Measurements from ENCODE around the gene RBM20. TPM values are rescaled to one million over a fixed set of nuclear protein-coding genes. Genes with fewer than 3 reads are reported as not detected.

RBM20 gene
- polyA plus RNA-seq, 4 donors = under 0.01 to 0.52 (median 0.36) TPM; not detected in 1

DNA sequence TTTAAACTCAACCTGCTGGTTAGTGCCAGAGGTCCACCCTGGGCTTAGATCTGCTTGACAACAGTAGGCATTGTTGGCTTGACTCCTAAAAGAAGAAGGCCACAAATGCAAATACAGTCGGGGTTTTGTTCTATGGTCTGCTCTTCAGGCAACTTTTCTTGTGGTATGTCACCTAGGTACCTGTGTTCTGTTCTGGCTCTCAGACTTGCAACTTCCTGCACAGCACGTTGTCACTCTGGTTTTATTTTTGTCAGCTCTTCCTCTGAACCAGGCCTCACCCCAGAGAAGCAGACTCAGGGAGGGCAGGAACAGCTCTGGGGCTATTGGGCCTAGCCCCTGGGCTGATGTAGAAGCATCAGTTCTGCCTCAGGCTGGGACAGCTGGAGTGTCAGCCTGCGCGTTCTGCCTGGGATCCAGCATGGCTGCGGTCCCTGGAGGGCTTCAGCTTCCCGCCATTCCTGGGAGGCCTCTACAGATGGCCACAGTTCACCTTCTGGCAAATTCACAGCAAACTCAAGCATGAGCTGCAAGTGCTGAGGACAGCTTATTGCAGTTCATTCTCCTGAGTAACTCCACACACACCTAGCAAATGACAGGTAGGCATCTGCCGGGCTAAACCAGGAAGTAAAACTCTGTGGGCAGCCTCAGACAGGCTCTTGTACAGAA lies 216.6 kb downstream of the RBM20 start:
- H3K4me3 ChIP-seq (ENCODE audit: low read depth in 1 of 3, low read length in 3 of 3) = no peak overlapping the region
- peak overlapping the region; percentile 85 to 95 (median 91) for H3K27ac ChIP-seq (ENCODE audit: low read depth in 1 of 3, low read length in 2 of 3)
- no peaks in the 10 kb centered on the region for H3K9me3 ChIP-seq (ENCODE audit: control insufficient read depth in 2 of 2, insufficient read depth in 1 of 2, low read depth in 1 of 2, low read length in 1 of 2)
- H3K4me1 ChIP-seq (ENCODE audit: control insufficient read depth in 3 of 3, insufficient read depth in 2 of 3, low read depth in 1 of 3, low read length in 2 of 3) = peaks cover 30 to 69% (median 36%) of the 10 kb centered on the region in 3 donors
- DNase-seq (peak; percentile 69 to 73), FAIRE-seq (no peak)
- WGBS, 3 donors = 35 to 61% (median 47%) methylated on average over 7 of the region's 7 CpGs
- no peaks in the 10 kb centered on the region for H3K36me3 ChIP-seq (ENCODE audit: control insufficient read depth in 3 of 3, insufficient read depth in 2 of 3, low read depth in 1 of 3, low read length in 3 of 3)
- no peaks in the 10 kb centered on the region for H3K27me3 ChIP-seq (ENCODE audit: control insufficient read depth in 3 of 3, insufficient read depth in 3 of 3, low read length in 3 of 3)

DNA sequence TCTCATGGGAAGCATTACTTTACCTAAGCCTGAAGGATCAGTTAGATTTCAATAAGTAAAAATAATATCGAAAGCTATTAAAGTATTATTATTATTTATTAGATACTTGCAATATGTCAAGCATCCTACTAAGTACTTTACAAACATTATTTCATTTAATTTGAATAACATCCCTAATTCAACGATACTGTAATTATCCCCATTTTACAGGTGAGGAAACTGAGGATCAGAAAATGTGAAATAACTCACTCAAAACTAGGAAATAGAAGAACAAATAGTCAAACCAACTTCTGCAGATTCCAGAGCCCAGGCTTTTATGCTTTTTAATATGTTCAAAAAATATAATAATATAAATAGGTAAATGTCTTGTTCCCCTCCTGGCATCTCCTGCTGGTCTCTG lies 217.3 kb downstream of the RBM20 start:
- no peak for DNase-seq
- Histone ChIP-seq H3K4me3 (ENCODE audit: low read depth in 1 of 3, low read length in 3 of 3) (no peak overlapping the region), H3K27me3 (ENCODE audit: control insufficient read depth in 3 of 3, insufficient read depth in 3 of 3, low read length in 3 of 3) (no peaks in the 10 kb centered on the region), H3K27ac (ENCODE audit: low read depth in 1 of 3, low read length in 2 of 3) (peak overlapping the region; percentile 85 to 95 (median 91)), H3K36me3 (ENCODE audit: control insufficient read depth in 3 of 3, insufficient read depth in 2 of 3, low read depth in 1 of 3, low read length in 3 of 3) (no peaks in the 10 kb centered on the region), H3K4me1 (ENCODE audit: control insufficient read depth in 3 of 3, insufficient read depth in 2 of 3, low read depth in 1 of 3, low read length in 2 of 3) (peaks cover 30 to 71% (median 41%) of the 10 kb centered on the region in 3 donors), H3K9me3 (ENCODE audit: control insufficient read depth in 2 of 2, insufficient read depth in 1 of 2, low read depth in 1 of 2, low read length in 1 of 2) (no peaks in the 10 kb centered on the region)
- WGBS, 3 donors = 94 to 98% (median 95%) methylated on average over 2 of the region's 2 CpGs
- no peak for FAIRE-seq

DNA sequence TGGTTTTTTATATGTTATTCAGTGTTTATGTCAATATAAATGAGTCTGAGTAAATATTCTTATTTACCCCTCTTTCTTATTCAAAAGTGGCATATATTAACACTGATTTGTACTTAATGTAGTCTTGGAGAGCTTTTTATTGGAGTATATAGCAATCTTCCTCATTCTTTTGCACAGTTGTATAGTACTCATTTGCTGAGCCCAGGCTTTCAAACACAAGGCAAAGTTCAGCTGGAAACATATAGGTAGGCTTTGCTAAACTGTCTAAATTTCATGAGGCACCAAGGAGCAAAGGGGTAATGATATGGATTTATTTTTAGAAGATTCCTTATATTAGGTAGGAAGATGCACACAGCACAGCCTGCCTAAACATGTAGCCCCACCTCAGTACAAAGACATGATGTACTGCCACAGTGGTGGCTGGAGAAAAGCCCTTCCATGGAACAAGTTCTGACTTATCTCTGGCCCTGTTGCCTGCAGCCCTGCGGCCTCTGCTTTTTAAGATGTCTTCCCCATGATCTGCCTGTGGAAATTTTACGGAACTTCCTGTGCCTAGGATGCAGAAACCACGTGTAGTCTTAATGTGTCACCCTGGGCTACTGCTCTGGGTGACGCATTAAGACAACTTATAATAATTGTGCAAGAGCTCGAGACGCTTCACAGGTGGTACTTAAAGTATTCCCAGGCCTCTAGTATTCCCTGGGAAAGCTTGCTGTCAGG lies 218.0 kb downstream of the RBM20 start:
- WGBS, 3 donors = 80 to 89% (median 83%) methylated on average over 6 of the region's 6 CpGs
- H3K27ac ChIP-seq (ENCODE audit: low read depth in 1 of 3, low read length in 2 of 3) = peak overlapping the region in 1 of 3 donors; percentile 57
- FAIRE-seq (no peak), DNase-seq (no peak)
- no peaks in the 10 kb centered on the region for H3K9me3 ChIP-seq (ENCODE audit: control insufficient read depth in 2 of 2, insufficient read depth in 1 of 2, low read depth in 1 of 2, low read length in 1 of 2)
- H3K4me3 ChIP-seq (ENCODE audit: low read depth in 1 of 3, low read length in 3 of 3) = no peak overlapping the region
- peaks cover 30 to 71% (median 45%) of the 10 kb centered on the region in 3 donors for H3K4me1 ChIP-seq (ENCODE audit: control insufficient read depth in 3 of 3, insufficient read depth in 2 of 3, low read depth in 1 of 3, low read length in 2 of 3)
- no peaks in the 10 kb centered on the region for H3K27me3 ChIP-seq (ENCODE audit: control insufficient read depth in 3 of 3, insufficient read depth in 3 of 3, low read length in 3 of 3)
- no peaks in the 10 kb centered on the region for H3K36me3 ChIP-seq (ENCODE audit: control insufficient read depth in 3 of 3, insufficient read depth in 2 of 3, low read depth in 1 of 3, low read length in 3 of 3)

DNA sequence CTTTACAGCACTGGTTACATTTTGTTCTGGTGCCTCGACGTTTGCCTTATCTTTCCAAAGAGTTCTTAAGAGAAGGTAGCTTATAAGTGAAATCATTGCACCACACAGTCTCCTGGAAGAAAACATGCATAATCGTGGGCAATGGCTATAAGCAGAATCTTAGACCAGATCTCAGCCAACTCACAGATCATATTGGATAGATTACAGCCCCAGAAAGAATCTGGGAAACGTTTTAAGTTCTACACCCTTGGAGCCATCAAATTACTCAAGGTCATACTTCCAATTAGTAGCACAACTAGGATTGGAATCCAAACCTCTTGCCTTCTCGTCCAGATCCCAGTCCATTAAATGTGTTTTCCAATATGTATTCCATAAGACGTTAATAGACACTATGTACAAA lies 218.8 kb downstream of the RBM20 start:
- Histone ChIP-seq H3K4me1 (ENCODE audit: control insufficient read depth in 3 of 3, insufficient read depth in 2 of 3, low read depth in 1 of 3, low read length in 2 of 3) (peaks cover 24 to 62% (median 43%) of the 10 kb centered on the region in 3 donors), H3K4me3 (ENCODE audit: low read depth in 1 of 3, low read length in 3 of 3) (no peak overlapping the region), H3K27ac (ENCODE audit: low read depth in 1 of 3, low read length in 2 of 3) (peak overlapping the region in 1 of 3 donors; percentile 1), H3K27me3 (ENCODE audit: control insufficient read depth in 3 of 3, insufficient read depth in 3 of 3, low read length in 3 of 3) (no peaks in the 10 kb centered on the region), H3K36me3 (ENCODE audit: control insufficient read depth in 3 of 3, insufficient read depth in 2 of 3, low read depth in 1 of 3, low read length in 3 of 3) (no peaks in the 10 kb centered on the region), H3K9me3 (ENCODE audit: control insufficient read depth in 2 of 2, insufficient read depth in 1 of 2, low read depth in 1 of 2, low read length in 1 of 2) (no peaks in the 10 kb centered on the region)
- FAIRE-seq (no peak), DNase-seq (no peak)
- 79 to 88% (median 81%) methylated on average over 6 of the region's 6 CpGs for WGBS, 3 donors

DNA sequence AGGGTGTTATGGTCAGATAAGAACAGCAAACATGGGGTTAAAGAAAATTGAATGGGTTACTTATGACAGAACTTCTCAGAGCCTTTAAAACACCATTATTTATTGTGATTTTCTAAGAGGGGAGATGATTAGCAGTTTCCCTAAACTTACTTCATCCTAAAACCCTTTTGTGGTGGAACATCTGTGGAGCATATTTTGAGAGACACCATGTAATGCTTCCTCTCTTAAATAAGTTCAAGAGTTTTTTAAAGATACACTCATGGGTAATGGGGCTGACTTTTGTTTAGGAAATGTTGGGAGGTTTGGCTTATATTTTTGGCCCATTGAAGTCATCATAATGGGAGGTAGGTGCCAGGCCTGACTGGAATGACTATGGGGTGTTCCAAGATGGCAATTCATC lies 219.2 kb downstream of the RBM20 start:
- H3K36me3 ChIP-seq (ENCODE audit: control insufficient read depth in 3 of 3, insufficient read depth in 2 of 3, low read depth in 1 of 3, low read length in 3 of 3) = no peaks in the 10 kb centered on the region
- no peak overlapping the region for H3K4me3 ChIP-seq (ENCODE audit: low read depth in 1 of 3, low read length in 3 of 3)
- DNase-seq (no peak), FAIRE-seq (no peak)
- H3K27me3 ChIP-seq (ENCODE audit: control insufficient read depth in 3 of 3, insufficient read depth in 3 of 3, low read length in 3 of 3) = no peaks in the 10 kb centered on the region
- peaks cover 21 to 58% (median 46%) of the 10 kb centered on the region in 3 donors for H3K4me1 ChIP-seq (ENCODE audit: control insufficient read depth in 3 of 3, insufficient read depth in 2 of 3, low read depth in 1 of 3, low read length in 2 of 3)
- H3K27ac ChIP-seq (ENCODE audit: low read depth in 1 of 3, low read length in 2 of 3) = peak overlapping the region in 1 of 3 donors; percentile 99
- H3K9me3 ChIP-seq (ENCODE audit: control insufficient read depth in 2 of 2, insufficient read depth in 1 of 2, low read depth in 1 of 2, low read length in 1 of 2) = no peaks in the 10 kb centered on the region

DNA sequence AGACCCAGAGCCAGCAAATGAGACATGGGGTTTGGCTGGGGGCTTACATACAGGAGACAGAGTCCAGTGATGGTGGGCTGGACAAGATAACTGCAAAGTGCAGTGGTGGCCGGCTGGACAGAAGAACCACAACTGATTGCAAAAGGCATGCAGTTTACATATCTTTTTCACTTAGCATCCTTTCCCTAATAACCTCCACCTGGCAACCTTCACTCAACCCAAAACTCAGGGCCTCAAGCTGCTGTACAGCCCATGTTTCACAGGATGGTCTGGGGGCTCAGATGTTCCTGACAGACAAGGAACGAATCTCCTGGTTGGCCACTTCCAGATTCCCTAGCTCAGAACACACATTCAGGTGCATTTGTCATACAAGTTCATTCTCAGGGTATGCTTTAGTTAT lies 219.8 kb downstream of the RBM20 start:
- peaks cover 21 to 52% (median 46%) of the 10 kb centered on the region in 3 donors for H3K4me1 ChIP-seq (ENCODE audit: control insufficient read depth in 3 of 3, insufficient read depth in 2 of 3, low read depth in 1 of 3, low read length in 2 of 3)
- FAIRE-seq = no peak

DNA sequence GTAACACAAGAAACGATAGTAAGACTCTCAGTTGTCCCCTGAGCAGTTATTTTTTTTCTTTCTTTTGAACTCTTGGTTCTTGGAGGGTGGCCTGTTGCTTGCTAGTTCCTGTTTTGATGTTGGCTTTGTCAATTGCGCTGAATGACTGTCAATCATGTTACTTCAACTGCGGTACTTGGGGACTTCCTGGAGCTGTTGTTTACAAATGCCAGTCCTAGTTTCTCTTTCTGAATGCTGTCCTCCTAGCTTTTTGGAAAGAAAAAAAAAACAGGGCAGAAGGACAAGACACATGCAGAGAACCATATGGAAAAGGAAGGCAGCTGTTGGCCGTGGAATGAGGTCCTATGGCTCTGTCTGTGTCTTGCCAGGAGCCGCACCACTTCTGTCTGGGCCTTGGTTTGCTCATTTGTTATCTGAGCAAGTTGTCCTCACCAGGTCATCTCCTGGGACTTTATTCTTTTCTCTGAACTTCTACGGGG lies 220.6 kb downstream of the RBM20 start:
- no peaks in the 10 kb centered on the region for H3K9me3 ChIP-seq (ENCODE audit: control insufficient read depth in 2 of 2, insufficient read depth in 1 of 2, low read depth in 1 of 2, low read length in 1 of 2)
- H3K4me1 ChIP-seq (ENCODE audit: control insufficient read depth in 3 of 3, insufficient read depth in 2 of 3, low read depth in 1 of 3, low read length in 2 of 3) = peaks cover 14 to 44% (median 40%) of the 10 kb centered on the region in 3 donors
- H3K27me3 ChIP-seq (ENCODE audit: control insufficient read depth in 3 of 3, insufficient read depth in 3 of 3, low read length in 3 of 3) = no peaks in the 10 kb centered on the region
- peak overlapping the region; percentile 77 to 99 (median 90) for H3K27ac ChIP-seq (ENCODE audit: low read depth in 1 of 3, low read length in 2 of 3)
- peak; percentile 15 for FAIRE-seq
- 15 to 24% (median 23%) methylated on average over 6 of the region's 6 CpGs for WGBS, 3 donors
- H3K36me3 ChIP-seq (ENCODE audit: control insufficient read depth in 3 of 3, insufficient read depth in 2 of 3, low read depth in 1 of 3, low read length in 3 of 3) = no peaks in the 10 kb centered on the region
- no peak overlapping the region for H3K4me3 ChIP-seq (ENCODE audit: low read depth in 1 of 3, low read length in 3 of 3)
- peak; percentile 49 to 87 for DNase-seq

More for the DNA sequence above, 219.8 kb downstream of the RBM20 start:
- H3K4me3 ChIP-seq (ENCODE audit: low read depth in 1 of 3, low read length in 3 of 3) = no peak overlapping the region
- peak overlapping the region in 2 of 3 donors; percentile 90 to 99 for H3K27ac ChIP-seq (ENCODE audit: low read depth in 1 of 3, low read length in 2 of 3)
- no peaks in the 10 kb centered on the region for H3K9me3 ChIP-seq (ENCODE audit: control insufficient read depth in 2 of 2, insufficient read depth in 1 of 2, low read depth in 1 of 2, low read length in 1 of 2)
- DNase-seq = no peak
- no peaks in the 10 kb centered on the region for H3K27me3 ChIP-seq (ENCODE audit: control insufficient read depth in 3 of 3, insufficient read depth in 3 of 3, low read length in 3 of 3)
- H3K36me3 ChIP-seq (ENCODE audit: control insufficient read depth in 3 of 3, insufficient read depth in 2 of 3, low read depth in 1 of 3, low read length in 3 of 3) = no peaks in the 10 kb centered on the region
- 84 to 93% (median 92%) methylated on average over 2 of the region's 2 CpGs for WGBS, 3 donors

DNA sequence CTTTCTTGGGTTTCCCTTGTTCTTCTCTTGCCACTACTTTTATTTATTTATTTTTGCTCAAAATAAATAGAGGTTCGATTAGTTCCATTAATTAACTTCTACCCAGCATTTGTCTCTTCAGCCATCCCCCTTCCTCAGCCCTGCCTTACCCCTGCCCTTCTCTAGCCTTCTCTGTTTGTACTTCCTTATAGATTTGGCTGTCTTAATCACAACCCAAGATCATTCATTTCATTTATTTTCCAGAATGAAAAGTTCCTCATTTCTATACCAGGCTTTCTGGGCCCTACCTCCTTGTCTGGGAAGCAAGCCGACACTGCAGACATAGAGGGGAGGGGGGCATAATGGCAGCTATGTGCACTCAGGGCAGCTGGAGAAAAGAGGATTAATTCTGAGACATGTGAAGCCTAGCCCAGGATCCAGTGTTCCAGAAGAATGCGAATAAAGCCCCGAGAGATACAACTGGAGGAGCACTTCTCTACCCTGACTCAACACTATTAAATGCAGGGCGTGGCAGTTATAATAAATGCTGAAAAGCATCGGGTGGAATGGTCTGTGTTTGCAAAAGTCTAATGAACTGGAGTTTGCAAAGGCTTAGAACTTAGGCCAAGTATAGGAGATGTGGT lies 221.2 kb downstream of the RBM20 start:
- peaks cover 8 to 38% (median 37%) of the 10 kb centered on the region in 3 donors for H3K4me1 ChIP-seq (ENCODE audit: control insufficient read depth in 3 of 3, insufficient read depth in 2 of 3, low read depth in 1 of 3, low read length in 2 of 3)
- H3K27ac ChIP-seq (ENCODE audit: low read depth in 1 of 3, low read length in 2 of 3) = peak overlapping the region; percentile 77 to 99 (median 90)
- DNase-seq (peak; percentile 64 to 84), FAIRE-seq (no peak)
- WGBS, 3 donors = 9 to 22% (median 19%) methylated on average over 6 of the region's 6 CpGs
- H3K4me3 ChIP-seq (ENCODE audit: low read depth in 1 of 3, low read length in 3 of 3) = no peak overlapping the region
- H3K27me3 ChIP-seq (ENCODE audit: control insufficient read depth in 3 of 3, insufficient read depth in 3 of 3, low read length in 3 of 3) = no peaks in the 10 kb centered on the region
- peaks cover 0 to 3% (median 0%) of the 10 kb centered on the region in 3 donors for H3K36me3 ChIP-seq (ENCODE audit: control insufficient read depth in 3 of 3, insufficient read depth in 2 of 3, low read depth in 1 of 3, low read length in 3 of 3)
- no peaks in the 10 kb centered on the region for H3K9me3 ChIP-seq (ENCODE audit: control insufficient read depth in 2 of 2, insufficient read depth in 1 of 2, low read depth in 1 of 2, low read length in 1 of 2)
